ENCODE results near the gene CORO7. TPM values are rescaled to one million over a fixed set of nuclear protein-coding genes. Genes with fewer than 3 reads are reported as not detected.

CORO7 gene
- total and polyA plus RNA-seq, 9 of the 15 experiments (the other 6 are each of a cell fraction or from before 2014, with no cell fraction given), result 0.45 to 77.2 (median 18.7) TPM

GRCh38 chr16:4328046-4328781 is 88.2 kb downstream of the CORO7 start:
- no peaks in the 10 kb centered on the region for H3K27me3 ChIP-seq (ENCODE audit: control insufficient read depth in 2 of 2, insufficient read depth in 2 of 2, low read length in 2 of 2)
- DNase-seq (ENCODE audit: extremely low read depth in 1 of 4, low spot score in 3 of 4), result peak in 3 of 4 experiments; percentile 37 to 49 (median 44)
- peak overlapping the region in 1 of 2 experiments; percentile 68; a peak in 2 of 4 replicates for H3K9ac ChIP-seq (ENCODE audit: insufficient read depth in 1 of 2, low read depth in 2 of 2, low read length in 2 of 2)
- peak; percentile 45 for ATAC-seq
- in situ Hi-C loops (cut with MboI), result loop anchor here (10.0 kb wide), 2 partner anchors 123 to 343 kb away; no protein-coding TSS in a partner anchor
- H3K4me1 ChIP-seq (replicated peaks in 1 of 2; ENCODE audit: control insufficient read depth in 2 of 2, insufficient read depth in 2 of 2, low read length in 2 of 2), result peaks cover 4 to 69% of the 10 kb centered on the region in 2 experiments
- H3K27ac ChIP-seq (ENCODE audit: extremely low read depth, low read depth, low read length), result peak overlapping the region; percentile 39; the same call in 1 of the 3 replicates
- H3K4me2 ChIP-seq (ENCODE audit: insufficient read depth, low read length), result no peak overlapping the region
- intact Hi-C loops (cut with micrococcal nuclease), result no loop called here
- 0 out of 2 replicates have a peak, but pooled peaks cover 15% of the 10 kb centered on the region for H4K20me1 ChIP-seq (replicated peaks; ENCODE audit: control insufficient read depth, insufficient read depth, low read length)
- WGBS (ENCODE audit: insufficient coverage, low coverage, missing lambda C conversion rate), result 67% methylated on average over 15 of the region's 30 CpGs
- no TSS peak for BruUV-seq (replicated peaks)
- CTCF ChIA-PET (ENCODE audit: low intra/inter-chr PET ratio), result interaction anchor here (0.6 to 3.6 kb wide), 4 partner anchors 38 to 128 kb away, joined by 3 to 19 read pairs (median 10); no protein-coding TSS in a partner anchor
- no peaks in the 10 kb centered on the region for H3K36me3 ChIP-seq (ENCODE audit: control insufficient read depth, insufficient read depth, low read length)
- FAIRE-seq, result no peak
- H3K4me3 ChIP-seq, result no peak overlapping the region
- H3K9me1 ChIP-seq (ENCODE audit: control insufficient read depth, insufficient read depth, low read length), result no peaks in the 10 kb centered on the region
- no peaks in the 10 kb centered on the region for H3K9me3 ChIP-seq (replicated peaks; ENCODE audit: control insufficient read depth, insufficient read depth, low read depth, low read length)
- POLR2A ChIA-PET, result interaction anchor here (0.9 to 1.1 kb wide), 4 partner anchors 9 to 128 kb away, joined by 3 to 5 read pairs (median 4); no protein-coding TSS in a partner anchor
- no peak overlapping the region for H2AFZ ChIP-seq (ENCODE audit: low read depth, low read length)
- peaks cover 9% of the 10 kb centered on the region; the same call in 2 of the 3 replicates for H3K79me2 ChIP-seq (ENCODE audit: control insufficient read depth, insufficient read depth, low read length)
- TF ChIP-seq ZNF699 (CRISPR knock-in tag; IDR thresholded peaks at IDR 0.05; ENCODE audit: insufficient replicate concordance) (no peak), PRMT5 (CRISPR knock-in tag; IDR thresholded peaks at IDR 0.05) (no peak), NFIC (IDR thresholded peaks at IDR 0.05) (no peak), RAD21 (CRISPR knock-in tag; conservative IDR thresholded peaks at IDR 0.05 in 1 of 2, IDR thresholded peaks at IDR 0.05 in 1 of 2) (peak in 1 of 2 experiments; percentile 21; a peak in 1 of 4 replicates), NCOA1 (IDR thresholded peaks at IDR 0.05; ENCODE audit: low read depth) (no peak), MLX (CRISPR knock-in tag; conservative IDR thresholded peaks at IDR 0.05) (no peak), E2F3 (CRISPR knock-in tag; IDR thresholded peaks at IDR 0.05) (no peak), ZNF239 (CRISPR knock-in tag; IDR thresholded peaks at IDR 0.05) (no peak), EGR1 (conservative IDR thresholded peaks at IDR 0.05) (0 out of 2 replicates have a peak, but pooled peaks have one; percentile 9), ILK (tag; IDR thresholded peaks at IDR 0.05; ENCODE audit: borderline replicate concordance, low read depth) (no peak), MTA1 (IDR thresholded peaks at IDR 0.05; ENCODE audit: borderline replicate concordance) (no peak), SIN3B (IDR thresholded peaks at IDR 0.05; ENCODE audit: low read depth) (no peak), GATAD2A (IDR thresholded peaks at IDR 0.05) (no peak), CBX2 (IDR thresholded peaks at IDR 0.05; ENCODE audit: insufficient read depth, low read length, poor library complexity, severe bottlenecking) (no peak)
- TF ChIP-seq, protein P1, sequence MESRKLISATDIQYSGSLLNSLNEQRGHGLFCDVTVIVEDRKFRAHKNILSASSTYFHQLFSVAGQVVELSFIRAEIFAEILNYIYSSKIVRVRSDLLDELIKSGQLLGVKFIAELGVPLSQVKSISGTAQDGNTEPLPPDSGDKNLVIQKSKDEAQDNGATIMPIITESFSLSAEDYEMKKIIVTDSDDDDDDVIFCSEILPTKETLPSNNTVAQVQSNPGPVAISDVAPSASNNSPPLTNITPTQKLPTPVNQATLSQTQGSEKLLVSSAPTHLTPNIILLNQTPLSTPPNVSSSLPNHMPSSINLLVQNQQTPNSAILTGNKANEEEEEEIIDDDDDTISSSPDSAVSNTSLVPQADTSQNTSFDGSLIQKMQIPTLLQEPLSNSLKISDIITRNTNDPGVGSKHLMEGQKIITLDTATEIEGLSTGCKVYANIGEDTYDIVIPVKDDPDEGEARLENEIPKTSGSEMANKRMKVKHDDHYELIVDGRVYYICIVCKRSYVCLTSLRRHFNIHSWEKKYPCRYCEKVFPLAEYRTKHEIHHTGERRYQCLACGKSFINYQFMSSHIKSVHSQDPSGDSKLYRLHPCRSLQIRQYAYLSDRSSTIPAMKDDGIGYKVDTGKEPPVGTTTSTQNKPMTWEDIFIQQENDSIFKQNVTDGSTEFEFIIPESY (CRISPR knock-in tag; IDR thresholded peaks at IDR 0.05), result 0 out of 2 replicates have a peak, but pooled peaks have one; percentile 30
- TF ChIP-seq, protein P2, sequence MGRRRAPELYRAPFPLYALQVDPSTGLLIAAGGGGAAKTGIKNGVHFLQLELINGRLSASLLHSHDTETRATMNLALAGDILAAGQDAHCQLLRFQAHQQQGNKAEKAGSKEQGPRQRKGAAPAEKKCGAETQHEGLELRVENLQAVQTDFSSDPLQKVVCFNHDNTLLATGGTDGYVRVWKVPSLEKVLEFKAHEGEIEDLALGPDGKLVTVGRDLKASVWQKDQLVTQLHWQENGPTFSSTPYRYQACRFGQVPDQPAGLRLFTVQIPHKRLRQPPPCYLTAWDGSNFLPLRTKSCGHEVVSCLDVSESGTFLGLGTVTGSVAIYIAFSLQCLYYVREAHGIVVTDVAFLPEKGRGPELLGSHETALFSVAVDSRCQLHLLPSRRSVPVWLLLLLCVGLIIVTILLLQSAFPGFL (CRISPR knock-in tag; IDR thresholded peaks at IDR 0.05), result 0 out of 2 replicates have a peak, but pooled peaks have one; percentile 25

Measured in K562 (cell line).